ENCODE results near the gene MYH7.

The MYH7 gene

DNA sequence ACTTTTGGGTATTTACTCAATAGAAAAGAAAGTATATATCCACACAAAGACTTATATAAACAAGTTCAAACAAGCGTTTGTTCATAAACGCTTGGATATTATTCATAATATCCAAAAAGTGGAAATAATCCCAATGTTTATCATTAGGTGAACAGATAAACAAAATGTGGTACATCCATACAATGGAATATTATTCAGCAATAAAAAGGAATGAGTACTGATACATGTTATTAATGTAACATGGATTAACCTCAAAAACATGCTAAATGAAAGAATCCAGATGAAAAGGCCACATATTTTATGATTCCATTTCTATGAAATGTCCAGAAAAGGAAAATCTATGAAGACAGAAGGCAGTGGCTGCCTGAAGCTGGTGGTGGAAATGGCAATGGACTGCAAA lies 16.8 kb upstream of the MYH7 start:
- H4K8ac ChIP-seq (ENCODE audit: low read length): no peak overlapping the region
- no peak overlapping the region for H2AK5ac ChIP-seq (ENCODE audit: low read length, severe bottlenecking)
- no peak overlapping the region for H2BK5ac ChIP-seq (ENCODE audit: low read depth, low read length, poor library complexity, severe bottlenecking)
- no peak overlapping the region for H4K91ac ChIP-seq (ENCODE audit: low read length)
- no peak overlapping the region for H3K4me2 ChIP-seq (ENCODE audit: low read length, poor library complexity, severe bottlenecking)
- no peak overlapping the region for H3K9ac ChIP-seq (ENCODE audit: low read length)
- H3K4ac ChIP-seq (ENCODE audit: low read depth in 1 of 2, low read length in 2 of 2): no peak overlapping the region
- peaks cover 18 to 44% of the 10 kb centered on the region in 2 experiments for H3K27me3 ChIP-seq (ENCODE audit: control insufficient read depth in 1 of 2, insufficient read depth in 1 of 2, low read length in 2 of 2)
- H3K79me1 ChIP-seq (replicated peaks; ENCODE audit: low read length, poor library complexity, severe bottlenecking): no peaks in the 10 kb centered on the region
- H3K23ac ChIP-seq (ENCODE audit: low read length in 2 of 2): no peak overlapping the region
- H2BK15ac ChIP-seq (ENCODE audit: low read depth, poor library complexity, severe bottlenecking): no peak overlapping the region
- DNase-seq: no peak
- H3K4me1 ChIP-seq (ENCODE audit: control insufficient read depth, insufficient read depth, low read depth, low read length): no peaks in the 10 kb centered on the region
- WGBS: no CpG with 5 or more reads among the region's 2 CpGs
- no peak overlapping the region for H3K14ac ChIP-seq (ENCODE audit: low read length in 2 of 2)
- no peak overlapping the region for H3K18ac ChIP-seq (ENCODE audit: low read depth in 1 of 2, low read length in 2 of 2)
- H3K4me3 ChIP-seq (ENCODE audit: insufficient read depth in 1 of 2, low read depth in 1 of 2, low read length in 2 of 2): no peak overlapping the region
- no peak overlapping the region for H2AFZ ChIP-seq (ENCODE audit: low read depth, low read length)
- no peak overlapping the region for H2BK12ac ChIP-seq (ENCODE audit: low read length in 2 of 2)
- H2BK120ac ChIP-seq (ENCODE audit: low read depth, low read length): no peak overlapping the region
- H3K36me3 ChIP-seq (ENCODE audit: control insufficient read depth in 1 of 2, insufficient read depth in 2 of 2, low read depth in 1 of 2, low read length in 2 of 2): no peaks in the 10 kb centered on the region
- H3K27ac ChIP-seq (ENCODE audit: low read length, poor library complexity, severe bottlenecking): no peak overlapping the region
- H3K9me3 ChIP-seq (ENCODE audit: control insufficient read depth, low read length): no peaks in the 10 kb centered on the region

DNA sequence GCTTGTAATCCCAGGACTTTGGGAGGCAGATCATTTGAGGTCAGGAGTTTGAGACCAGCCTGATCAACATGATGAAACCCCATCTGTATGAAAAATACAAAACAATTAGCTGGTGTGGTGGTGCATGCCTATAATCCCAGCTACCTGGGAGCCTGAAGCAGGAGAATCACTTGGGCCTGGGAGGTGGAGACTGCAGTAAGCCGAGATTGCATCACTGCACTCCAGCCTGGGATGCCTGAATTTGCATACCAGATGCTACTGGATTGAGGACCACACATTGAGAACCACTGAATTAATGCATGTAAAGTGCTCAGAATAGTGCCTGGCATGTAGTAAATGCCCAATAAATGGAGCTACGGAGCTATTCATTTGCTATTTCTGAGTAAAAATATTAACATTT lies 14.9 kb upstream of the MYH7 start:
- Histone ChIP-seq H3K27me3 (ENCODE audit: control insufficient read depth in 1 of 2, insufficient read depth in 1 of 2, low read length in 2 of 2) (peaks cover 26 to 44% of the 10 kb centered on the region in 2 experiments), H2BK5ac (ENCODE audit: low read depth, low read length, poor library complexity, severe bottlenecking) (no peak overlapping the region), H3K4me1 (ENCODE audit: control insufficient read depth, insufficient read depth, low read depth, low read length) (no peaks in the 10 kb centered on the region), H3K23ac (ENCODE audit: low read length in 2 of 2) (no peak overlapping the region), H3K4me2 (ENCODE audit: low read length, poor library complexity, severe bottlenecking) (no peak overlapping the region), H2AFZ (ENCODE audit: low read depth, low read length) (no peak overlapping the region), H3K9me3 (ENCODE audit: control insufficient read depth, low read length) (no peaks in the 10 kb centered on the region), H4K8ac (ENCODE audit: low read length) (no peak overlapping the region), H2BK120ac (ENCODE audit: low read depth, low read length) (no peak overlapping the region), H2BK12ac (ENCODE audit: low read length in 2 of 2) (no peak overlapping the region), H3K4ac (ENCODE audit: low read depth in 1 of 2, low read length in 2 of 2) (no peak overlapping the region), H3K14ac (ENCODE audit: low read length in 2 of 2) (no peak overlapping the region), H3K18ac (ENCODE audit: low read depth in 1 of 2, low read length in 2 of 2) (no peak overlapping the region), H3K36me3 (ENCODE audit: control insufficient read depth in 1 of 2, insufficient read depth in 2 of 2, low read depth in 1 of 2, low read length in 2 of 2) (no peaks in the 10 kb centered on the region), H3K9ac (ENCODE audit: low read length) (no peak overlapping the region), H2AK5ac (ENCODE audit: low read length, severe bottlenecking) (no peak overlapping the region), H3K4me3 (ENCODE audit: insufficient read depth in 1 of 2, low read depth in 1 of 2, low read length in 2 of 2) (no peak overlapping the region), H4K91ac (ENCODE audit: low read length) (no peak overlapping the region), H3K79me1 (replicated peaks; ENCODE audit: low read length, poor library complexity, severe bottlenecking) (no peaks in the 10 kb centered on the region), H3K27ac (ENCODE audit: low read length, poor library complexity, severe bottlenecking) (no peak overlapping the region), H2BK15ac (ENCODE audit: low read depth, poor library complexity, severe bottlenecking) (no peak overlapping the region)
- 48% methylated on average over 1 of the region's 2 CpGs for WGBS
- no peak for DNase-seq

DNA sequence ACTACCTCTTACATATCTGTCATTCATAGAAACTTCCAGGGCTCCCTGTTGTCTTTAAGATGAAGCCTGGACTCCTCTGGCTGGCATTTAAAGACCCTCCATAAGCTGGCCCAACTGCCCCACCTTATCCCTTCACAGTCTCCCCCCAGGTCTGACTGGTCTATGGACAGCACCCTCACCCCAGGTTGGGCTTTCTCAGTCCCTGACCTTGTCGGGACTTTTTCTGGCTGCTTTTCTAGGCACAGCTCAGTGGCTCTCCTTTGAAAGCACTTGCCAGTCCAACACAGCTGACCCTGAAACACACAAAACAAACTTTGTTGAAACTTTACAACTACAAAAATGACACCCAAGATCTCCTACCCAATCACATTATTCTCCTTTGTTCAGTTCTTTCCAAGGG lies 13.9 kb upstream of the MYH7 start:
- no peak for DNase-seq
- H3K18ac ChIP-seq (ENCODE audit: low read depth in 1 of 2, low read length in 2 of 2): no peak overlapping the region
- 90% methylated on average over 1 of the region's 1 CpG for WGBS
- H2BK120ac ChIP-seq (ENCODE audit: low read depth, low read length): no peak overlapping the region
- no peak overlapping the region for H2AK5ac ChIP-seq (ENCODE audit: low read length, severe bottlenecking)
- no peak overlapping the region for H2BK12ac ChIP-seq (ENCODE audit: low read length in 2 of 2)
- peaks cover 26 to 40% of the 10 kb centered on the region in 2 experiments for H3K27me3 ChIP-seq (ENCODE audit: control insufficient read depth in 1 of 2, insufficient read depth in 1 of 2, low read length in 2 of 2)
- no peak overlapping the region for H3K14ac ChIP-seq (ENCODE audit: low read length in 2 of 2)
- H3K4me1 ChIP-seq (ENCODE audit: control insufficient read depth, insufficient read depth, low read depth, low read length): no peaks in the 10 kb centered on the region
- no peaks in the 10 kb centered on the region for H3K9me3 ChIP-seq (ENCODE audit: control insufficient read depth, low read length)
- no peak overlapping the region for H3K4ac ChIP-seq (ENCODE audit: low read depth in 1 of 2, low read length in 2 of 2)
- H3K9ac ChIP-seq (ENCODE audit: low read length): no peak overlapping the region
- no peak overlapping the region for H3K4me2 ChIP-seq (ENCODE audit: low read length, poor library complexity, severe bottlenecking)
- no peaks in the 10 kb centered on the region for H3K36me3 ChIP-seq (ENCODE audit: control insufficient read depth in 1 of 2, insufficient read depth in 2 of 2, low read depth in 1 of 2, low read length in 2 of 2)
- no peak overlapping the region for H3K4me3 ChIP-seq (ENCODE audit: insufficient read depth in 1 of 2, low read depth in 1 of 2, low read length in 2 of 2)
- H2BK15ac ChIP-seq (ENCODE audit: low read depth, poor library complexity, severe bottlenecking): no peak overlapping the region
- no peak overlapping the region for H3K27ac ChIP-seq (ENCODE audit: low read length, poor library complexity, severe bottlenecking)
- H4K91ac ChIP-seq (ENCODE audit: low read length): no peak overlapping the region
- no peak overlapping the region for H2AFZ ChIP-seq (ENCODE audit: low read depth, low read length)
- H4K8ac ChIP-seq (ENCODE audit: low read length): no peak overlapping the region
- H3K79me1 ChIP-seq (replicated peaks; ENCODE audit: low read length, poor library complexity, severe bottlenecking): no peaks in the 10 kb centered on the region
- H2BK5ac ChIP-seq (ENCODE audit: low read depth, low read length, poor library complexity, severe bottlenecking): no peak overlapping the region
- H3K23ac ChIP-seq (ENCODE audit: low read length in 2 of 2): no peak overlapping the region

DNA sequence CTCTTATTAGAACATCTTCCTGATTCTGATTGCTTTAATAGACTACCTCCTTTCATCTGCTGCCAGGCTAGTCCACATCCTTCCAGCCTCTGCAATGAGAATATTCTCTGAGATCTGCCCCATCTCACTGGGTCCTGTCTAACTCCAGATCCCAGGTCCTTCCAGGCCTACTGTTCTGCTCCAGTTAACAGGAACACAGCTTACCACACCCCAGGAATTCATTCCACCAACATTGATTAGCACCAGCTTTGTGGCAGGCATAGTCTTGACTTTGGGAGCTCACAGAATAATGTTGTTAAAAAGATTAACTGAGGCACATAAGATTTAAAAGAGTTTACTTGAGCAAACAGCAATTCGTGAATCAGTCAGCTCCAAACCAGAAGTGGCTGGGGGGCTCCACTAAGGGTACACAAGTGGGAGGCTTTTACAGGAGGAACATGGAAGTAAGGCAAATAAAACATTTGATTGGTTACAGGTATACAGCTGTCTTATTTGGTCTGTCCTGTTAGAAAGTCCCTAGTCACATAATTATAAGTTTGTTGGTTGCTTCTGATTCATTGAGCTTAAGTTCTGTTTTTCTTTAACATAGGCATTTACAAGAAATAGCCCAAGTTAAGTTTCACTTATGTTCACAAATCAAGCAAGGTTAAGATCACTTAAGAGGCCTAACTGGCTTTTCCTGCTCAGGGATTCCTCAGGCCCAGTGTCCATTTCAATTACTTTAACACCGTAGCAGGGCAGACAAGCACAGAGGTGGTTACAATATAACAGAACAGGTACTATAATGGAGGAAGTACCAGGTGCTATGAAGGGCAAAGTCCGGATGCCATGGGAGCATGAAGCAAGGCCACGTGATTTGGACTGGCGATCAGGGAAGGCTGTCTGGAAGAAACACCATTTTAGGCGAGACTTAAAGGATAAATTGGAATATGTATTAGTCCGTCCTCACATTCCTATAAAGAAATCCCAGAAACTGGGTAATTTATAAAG lies 12.2 kb upstream of the MYH7 start:
- Histone ChIP-seq H2BK15ac (ENCODE audit: low read depth, poor library complexity, severe bottlenecking) (no peak overlapping the region), H4K8ac (ENCODE audit: low read length) (no peak overlapping the region), H3K79me1 (replicated peaks; ENCODE audit: low read length, poor library complexity, severe bottlenecking) (no peaks in the 10 kb centered on the region), H3K18ac (ENCODE audit: low read depth in 1 of 2, low read length in 2 of 2) (no peak overlapping the region), H4K91ac (ENCODE audit: low read length) (no peak overlapping the region), H3K9ac (ENCODE audit: low read length) (no peak overlapping the region), H3K27ac (ENCODE audit: low read length, poor library complexity, severe bottlenecking) (no peak overlapping the region), H3K4me3 (ENCODE audit: insufficient read depth in 1 of 2, low read depth in 1 of 2, low read length in 2 of 2) (no peak overlapping the region), H3K4ac (ENCODE audit: low read depth in 1 of 2, low read length in 2 of 2) (no peak overlapping the region), H3K9me3 (ENCODE audit: control insufficient read depth, low read length) (no peaks in the 10 kb centered on the region), H2BK120ac (ENCODE audit: low read depth, low read length) (no peak overlapping the region), H3K36me3 (ENCODE audit: control insufficient read depth in 1 of 2, insufficient read depth in 2 of 2, low read depth in 1 of 2, low read length in 2 of 2) (no peaks in the 10 kb centered on the region), H2BK5ac (ENCODE audit: low read depth, low read length, poor library complexity, severe bottlenecking) (no peak overlapping the region), H3K4me2 (ENCODE audit: low read length, poor library complexity, severe bottlenecking) (no peak overlapping the region), H2AK5ac (ENCODE audit: low read length, severe bottlenecking) (no peak overlapping the region), H2AFZ (ENCODE audit: low read depth, low read length) (no peak overlapping the region), H3K4me1 (ENCODE audit: control insufficient read depth, insufficient read depth, low read depth, low read length) (no peaks in the 10 kb centered on the region), H3K27me3 (ENCODE audit: control insufficient read depth in 1 of 2, insufficient read depth in 1 of 2, low read length in 2 of 2) (peaks cover 37 to 50% of the 10 kb centered on the region in 2 experiments), H3K23ac (ENCODE audit: low read length in 2 of 2) (no peak overlapping the region), H2BK12ac (ENCODE audit: low read length in 2 of 2) (no peak overlapping the region), H3K14ac (ENCODE audit: low read length in 2 of 2) (no peak overlapping the region)
- DNase-seq: no peak
- WGBS: 81% methylated on average over 5 of the region's 7 CpGs
